ENCODE data around the gene PAQR5. TPM values are rescaled to one million over a fixed set of nuclear protein-coding genes. Genes with fewer than 3 reads are reported as not detected.

Gene PAQR5
- total RNA-seq, 1 experiment from 2014 or later, result 3.4 TPM

GRCh38 chr15:69325456-69325971, 26.8 kb downstream of the PAQR5 start:
- Histone ChIP-seq H3K36me3 (ENCODE audit: control insufficient read depth, insufficient read depth, low read length) (no peaks in the 10 kb centered on the region; the same call in 1 of the 2 replicates), H3K9me3 (no peaks in the 10 kb centered on the region), H3K4me1 (peaks cover 10% of the 10 kb centered on the region), H3K27me3 (replicated peaks; ENCODE audit: control insufficient read depth, insufficient read depth, low read length) (no peaks in the 10 kb centered on the region), H3K4me3 (ENCODE audit: low read depth, low read length) (no peak overlapping the region)
- intact Hi-C loops (cut with micrococcal nuclease; ENCODE audit: unreplicated experiment), result no loop called here
- Mint-ChIP-seq H3K27ac (ENCODE audit: unreplicated experiment) (no peak overlapping the region), H3K36me3 (ENCODE audit: insufficient read depth, unreplicated experiment) (peaks cover 5% of the 10 kb centered on the region), H3K27me3 (ENCODE audit: insufficient read depth, unreplicated experiment) (no peaks in the 10 kb centered on the region), H3K9me3 (ENCODE audit: unreplicated experiment) (no peaks in the 10 kb centered on the region), H3K4me1 (ENCODE audit: low read depth, unreplicated experiment) (no peaks in the 10 kb centered on the region), H3K4me3 (ENCODE audit: unreplicated experiment) (no peak overlapping the region)
- no peak for DNase-seq
- CTCF ChIA-PET, result no interaction called here
- no peak for TF ChIP-seq CTCF (IDR thresholded peaks at IDR 0.05; ENCODE audit: insufficient read depth in 1 of 2, low read depth in 1 of 2, low read length in 1 of 2, severe bottlenecking in 1 of 2, unreplicated experiment in 1 of 2)
- POLR2A ChIA-PET, result no interaction called here
- no TSS peak for BruUV-seq (replicated peaks)

- no peaks in the 10 kb centered on the region for H3K36me3 Mint-ChIP-seq (ENCODE audit: insufficient read depth, unreplicated experiment)
- no TSS peak for BruUV-seq (replicated peaks)
- no peaks in the 10 kb centered on the region for H3K27me3 Mint-ChIP-seq (ENCODE audit: insufficient read depth, unreplicated experiment)
- Histone ChIP-seq H3K4me1 (peaks cover 10% of the 10 kb centered on the region), H3K27me3 (replicated peaks; ENCODE audit: control insufficient read depth, insufficient read depth, low read length) (no peaks in the 10 kb centered on the region), H3K36me3 (ENCODE audit: control insufficient read depth, insufficient read depth, low read length) (no peaks in the 10 kb centered on the region; the same call in 1 of the 2 replicates), H3K9me3 (no peaks in the 10 kb centered on the region), H3K4me3 (ENCODE audit: low read depth, low read length) (no peak overlapping the region)
- ChIA-PET POLR2A (no interaction called here), CTCF (no interaction called here)
- no peak overlapping the region for H3K4me3 Mint-ChIP-seq (ENCODE audit: unreplicated experiment)
- DNase-seq, result no peak
- H3K4me1 Mint-ChIP-seq (ENCODE audit: low read depth, unreplicated experiment), result no peaks in the 10 kb centered on the region
- no peak overlapping the region for H3K27ac Mint-ChIP-seq (ENCODE audit: unreplicated experiment)
- H3K9me3 Mint-ChIP-seq (ENCODE audit: unreplicated experiment), result no peaks in the 10 kb centered on the region
- intact Hi-C loops (cut with micrococcal nuclease; ENCODE audit: unreplicated experiment), result no loop called here
- no peak for TF ChIP-seq CTCF (IDR thresholded peaks at IDR 0.05; ENCODE audit: insufficient read depth in 1 of 2, low read depth in 1 of 2, low read length in 1 of 2, severe bottlenecking in 1 of 2, unreplicated experiment in 1 of 2)
These were observed 29.4 kb downstream of the PAQR5 start for GRCh38 chr15:69328080-69328479.

DNA sequence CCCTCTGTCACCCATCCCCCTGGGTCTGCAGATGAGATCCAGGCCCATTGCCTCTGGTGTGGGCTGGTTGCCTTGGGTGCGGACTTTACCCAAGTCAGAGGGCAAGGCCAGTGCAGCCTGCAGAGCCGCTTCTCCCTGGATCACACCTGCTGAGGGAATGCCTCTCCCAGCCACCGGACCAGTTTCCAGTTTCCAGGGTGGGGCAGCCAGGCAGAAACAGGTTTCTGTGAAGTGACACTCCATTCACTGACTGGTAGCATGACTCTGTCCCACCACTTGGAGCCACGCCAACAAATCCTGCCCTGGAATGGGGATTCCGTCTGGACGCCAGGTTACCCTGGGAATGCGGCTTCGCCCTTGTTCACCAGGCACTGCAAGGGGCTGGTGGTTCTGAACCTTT, 30.0 kb downstream of the PAQR5 start:
- TF ChIP-seq CTCF (IDR thresholded peaks at IDR 0.05; ENCODE audit: insufficient read depth in 1 of 2, low read depth in 1 of 2, low read length in 1 of 2, severe bottlenecking in 1 of 2, unreplicated experiment in 1 of 2), result no peak
- Mint-ChIP-seq H3K27ac (ENCODE audit: unreplicated experiment) (peak overlapping the region; percentile 67), H3K36me3 (ENCODE audit: insufficient read depth, unreplicated experiment) (no peaks in the 10 kb centered on the region), H3K4me3 (ENCODE audit: unreplicated experiment) (no peak overlapping the region), H3K27me3 (ENCODE audit: insufficient read depth, unreplicated experiment) (no peaks in the 10 kb centered on the region), H3K9me3 (ENCODE audit: unreplicated experiment) (no peaks in the 10 kb centered on the region), H3K4me1 (ENCODE audit: low read depth, unreplicated experiment) (no peaks in the 10 kb centered on the region)
- no peaks in the 10 kb centered on the region for H3K27me3 ChIP-seq (replicated peaks; ENCODE audit: control insufficient read depth, insufficient read depth, low read length)
- ChIA-PET POLR2A (no interaction called here), CTCF (no interaction called here)
- intact Hi-C loops (cut with micrococcal nuclease; ENCODE audit: unreplicated experiment), result no loop called here
- no peak overlapping the region for H3K4me3 ChIP-seq (ENCODE audit: low read depth, low read length)
- H3K9me3 ChIP-seq, result no peaks in the 10 kb centered on the region
- peaks cover 10% of the 10 kb centered on the region for H3K4me1 ChIP-seq
- BruUV-seq (replicated peaks), result no TSS peak
- H3K36me3 ChIP-seq (ENCODE audit: control insufficient read depth, insufficient read depth, low read length), result no peaks in the 10 kb centered on the region; the same call in 1 of the 2 replicates
- peak; percentile 65 to 75 for DNase-seq
